PC-9 (cell line): ENCODE data around the gene TNRC6C. TPM values are rescaled to one million over a fixed set of nuclear protein-coding genes. Genes with fewer than 3 reads are reported as not detected.

Experiments used
- BruUV-seq: library from RNA; stranded (reverse); fragments of 400-500 nt; replicated peaks from 2 replicates; lab custom pipeline; 2021; lab: Mats Ljungman, UMichigan
- CTCF ChIA-PET: fragments of 300-600 bp; sonication (Branson Sonifier 250); formaldehyde crosslinking; loops from one replicate; lab custom pipeline; 2022; ENCODE audit warnings: antibody characterized with exemption; lab: Charles Lee
- POLR2A ChIA-PET: fragments of 300-600 bp; sonication (Branson Sonifier 250); formaldehyde crosslinking; loops from one replicate; lab custom pipeline; 2022; ENCODE audit warnings: antibody characterized with exemption; ENCODE audit not compliant: unreplicated experiment; lab: Charles Lee
- DNase-seq, 2 experiments: peaks; one replicate each; pipeline versions ENCODE4 v3.0.0 to v3.0.0-alpha.2; 2015 to 2022; ENCODE audit warnings: mixed read lengths in 1 of 2
- H2AFZ ChIP-seq: fragments of 200-600 bp; sonication (generic); 2 replicates; pipeline ENCODE4 v1.8.1; 2017; ENCODE audit warnings: antibody characterized with exemption
- H3F3A ChIP-seq: fragments of 200-600 bp; sonication (generic); 2 replicates; pipeline ENCODE4 v1.8.1; 2017; ENCODE audit warnings: antibody characterized with exemption, mild to moderate bottlenecking, low read depth; ENCODE audit not compliant: insufficient read depth
- H3K27ac ChIP-seq: fragments of 200-600 bp; sonication (generic); 2 replicates; pipeline ENCODE4 v1.6.1; 2016; ENCODE audit warnings: mixed run types
- H3K27me3 ChIP-seq: fragments of 200-600 bp; sonication (generic); 2 replicates; pipeline ENCODE4 v1.6.1; 2016; ENCODE audit warnings: low read depth, mixed run types; ENCODE audit not compliant: insufficient read depth
- H3K36me3 ChIP-seq: fragments of 200-600 bp; sonication (generic); 2 replicates; pipeline ENCODE4 v1.6.1; 2016; ENCODE audit warnings: low read depth, mixed run types
- H3K4me1 ChIP-seq: fragments of 200-600 bp; sonication (generic); replicated peaks from 2 replicates; pipeline ENCODE4 v1.6.1; 2016; ENCODE audit warnings: mixed run types; ENCODE audit not compliant: insufficient read depth
- H3K4me2 ChIP-seq: fragments of 200-600 bp; sonication (generic); 2 replicates; pipeline ENCODE4 v1.6.1; 2017; ENCODE audit warnings: mixed run types
- H3K4me3 ChIP-seq: fragments of 200-600 bp; sonication (generic); 2 replicates; pipeline ENCODE4 v1.6.1; 2016; ENCODE audit warnings: mixed run types
- H3K79me2 ChIP-seq: fragments of 200-600 bp; sonication (generic); 2 replicates; pipeline ENCODE4 v1.6.1; 2017; ENCODE audit warnings: low read depth, mixed run types
- H3K9me2 ChIP-seq: fragments of 200-600 bp; sonication (generic); 2 replicates; pipeline ENCODE4 v1.8.1; 2017; ENCODE audit warnings: mild to moderate bottlenecking; ENCODE audit not compliant: insufficient read depth
- H3K9me3 ChIP-seq: fragments of 200-600 bp; sonication (generic); 2 replicates; pipeline ENCODE4 v1.8.1; 2016; ENCODE audit warnings: low read depth; ENCODE audit not compliant: insufficient read depth
- H4K20me1 ChIP-seq: fragments of 200-600 bp; sonication (generic); 2 replicates; pipeline ENCODE4 v1.8.1; 2017; ENCODE audit not compliant: insufficient read depth
- EZH2 ChIP-seq: fragments of 200-600 bp; sonication (generic); IDR thresholded peaks from 2 replicates; pipeline ENCODE4 v1.8.0; 2017; ENCODE audit warnings: antibody characterized with exemption, low read depth
- intact Hi-C: fragments of 100-400 bp; cut with micrococcal nuclease; formaldehyde crosslinking; loops from one replicate; pipeline ENCODE4 v1.10.0; 2022; ENCODE audit not compliant: unreplicated experiment
- total RNA-seq: library from RNA; stranded (reverse); gene quantifications from 2 replicates; pipeline ENCODE4 v1.2.3, GENCODE V29; 2021
- TF ChIP-seq, protein P1 (sequence below): fragments of 200-600 bp; sonication (generic); conservative IDR thresholded peaks from 2 replicates; pipeline ENCODE4 v1.6.1; 2017; ENCODE audit warnings: mixed run types, antibody characterized with exemption, mild to moderate bottlenecking, moderate library complexity

The TNRC6C gene
- total RNA-seq, 1 experiment from 2014 or later, result 0.37 TPM

DNA sequence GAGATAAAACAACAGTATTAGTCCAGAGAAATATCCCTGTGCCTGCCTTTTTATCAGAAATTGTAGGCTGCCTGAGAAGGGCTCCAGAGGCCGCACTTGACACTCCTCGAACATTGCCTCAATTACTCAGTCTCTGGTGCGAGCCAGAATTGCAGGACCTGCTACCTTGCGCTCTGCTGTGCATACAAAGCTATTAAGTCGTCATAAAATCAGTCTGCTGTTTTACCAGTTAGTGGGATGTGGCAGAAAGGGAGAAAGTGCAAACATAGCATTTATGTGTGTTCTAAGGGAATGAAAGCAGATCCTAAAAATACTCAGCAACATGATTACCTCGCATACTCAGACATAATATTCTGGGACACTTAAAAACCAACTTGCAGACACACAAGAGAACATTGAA is 99.5 kb downstream of the TNRC6C start:
- Histone ChIP-seq H3K9me2 (no peaks in the 10 kb centered on the region), H3K4me2 (no peak overlapping the region), H3K4me1 (no peaks in the 10 kb centered on the region), H2AFZ (no peak overlapping the region), H3F3A (no peaks in the 10 kb centered on the region), H3K4me3 (no peak overlapping the region), H3K27me3 (peaks cover 5% of the 10 kb centered on the region; the same call in 1 of the 2 replicates), H3K36me3 (no peaks in the 10 kb centered on the region), H4K20me1 (no peaks in the 10 kb centered on the region), H3K9me3 (no peaks in the 10 kb centered on the region), H3K79me2 (no peaks in the 10 kb centered on the region), H3K27ac (no peak overlapping the region)
- DNase-seq, result no peak
- TF ChIP-seq, protein P1, sequence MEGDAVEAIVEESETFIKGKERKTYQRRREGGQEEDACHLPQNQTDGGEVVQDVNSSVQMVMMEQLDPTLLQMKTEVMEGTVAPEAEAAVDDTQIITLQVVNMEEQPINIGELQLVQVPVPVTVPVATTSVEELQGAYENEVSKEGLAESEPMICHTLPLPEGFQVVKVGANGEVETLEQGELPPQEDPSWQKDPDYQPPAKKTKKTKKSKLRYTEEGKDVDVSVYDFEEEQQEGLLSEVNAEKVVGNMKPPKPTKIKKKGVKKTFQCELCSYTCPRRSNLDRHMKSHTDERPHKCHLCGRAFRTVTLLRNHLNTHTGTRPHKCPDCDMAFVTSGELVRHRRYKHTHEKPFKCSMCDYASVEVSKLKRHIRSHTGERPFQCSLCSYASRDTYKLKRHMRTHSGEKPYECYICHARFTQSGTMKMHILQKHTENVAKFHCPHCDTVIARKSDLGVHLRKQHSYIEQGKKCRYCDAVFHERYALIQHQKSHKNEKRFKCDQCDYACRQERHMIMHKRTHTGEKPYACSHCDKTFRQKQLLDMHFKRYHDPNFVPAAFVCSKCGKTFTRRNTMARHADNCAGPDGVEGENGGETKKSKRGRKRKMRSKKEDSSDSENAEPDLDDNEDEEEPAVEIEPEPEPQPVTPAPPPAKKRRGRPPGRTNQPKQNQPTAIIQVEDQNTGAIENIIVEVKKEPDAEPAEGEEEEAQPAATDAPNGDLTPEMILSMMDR, result no peak
- no peak for TF ChIP-seq EZH2
- ChIA-PET POLR2A (no interaction called here), CTCF (no interaction called here)
- no TSS peak for BruUV-seq
- intact Hi-C loops, result no loop called here

DNA sequence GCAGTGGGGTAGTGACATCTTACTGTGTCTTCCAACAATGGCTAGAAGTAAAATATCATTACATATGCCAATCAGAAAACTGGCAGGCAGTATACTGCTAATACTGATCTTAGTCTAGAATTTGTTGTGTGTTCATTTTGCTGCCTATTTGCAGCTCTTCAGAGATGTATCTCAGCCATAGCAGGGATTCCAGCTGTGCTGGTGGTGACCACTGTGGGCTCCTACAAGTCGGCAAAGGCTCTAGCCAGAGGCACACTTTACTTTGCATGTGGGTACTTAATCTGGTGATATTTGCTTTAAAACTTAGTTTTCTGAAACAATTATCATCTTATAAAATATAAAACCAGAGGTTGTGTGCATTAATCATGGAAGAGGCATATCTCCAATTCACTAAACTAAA is 100.1 kb downstream of the TNRC6C start:
- Histone ChIP-seq H2AFZ (no peak overlapping the region), H3K4me1 (no peaks in the 10 kb centered on the region), H3K9me2 (no peaks in the 10 kb centered on the region), H3K79me2 (no peaks in the 10 kb centered on the region), H3K36me3 (no peaks in the 10 kb centered on the region), H3K4me3 (no peak overlapping the region), H3K4me2 (no peak overlapping the region), H4K20me1 (no peaks in the 10 kb centered on the region), H3F3A (no peaks in the 10 kb centered on the region), H3K27me3 (peaks cover 5% of the 10 kb centered on the region; the same call in 1 of the 2 replicates), H3K27ac (no peak overlapping the region), H3K9me3 (no peaks in the 10 kb centered on the region)
- CTCF ChIA-PET, result no interaction called here
- no TSS peak for BruUV-seq
- no peak for DNase-seq
- TF ChIP-seq EZH2, result no peak
- TF ChIP-seq, protein P1, result no peak
- intact Hi-C loops, result no loop called here
- POLR2A ChIA-PET, result no interaction called here

GRCh38 chr17:78062596-78062995 is 104.1 kb downstream of the TNRC6C start:
- H3F3A ChIP-seq, result no peaks in the 10 kb centered on the region
- intact Hi-C loops, result no loop called here
- H2AFZ ChIP-seq, result no peak overlapping the region
- TF ChIP-seq, protein P1, result no peak
- no peak for TF ChIP-seq EZH2
- H3K4me3 ChIP-seq, result no peak overlapping the region
- DNase-seq, result no peak
- H3K79me2 ChIP-seq, result no peaks in the 10 kb centered on the region
- no peak overlapping the region for H3K27ac ChIP-seq
- no peaks in the 10 kb centered on the region for H3K9me3 ChIP-seq
- no peaks in the 10 kb centered on the region for H4K20me1 ChIP-seq
- ChIA-PET POLR2A (no interaction called here), CTCF (no interaction called here)
- H3K4me1 ChIP-seq, result no peaks in the 10 kb centered on the region
- H3K9me2 ChIP-seq, result no peaks in the 10 kb centered on the region
- H3K36me3 ChIP-seq, result no peaks in the 10 kb centered on the region
- no peak overlapping the region for H3K4me2 ChIP-seq
- BruUV-seq, result no TSS peak
- H3K27me3 ChIP-seq, result peaks cover 30% of the 10 kb centered on the region; the same call in 1 of the 2 replicates
